Astrocyte of the cerebellum (primary cell): Measurements from ENCODE around the gene PCCA.
"Not testable (repeated sequence)": the region's sequence is repeated elsewhere in the genome, so short reads cannot be mapped to it uniquely, and the experiment has no call there.

ENCODE experiments used
- DNase-seq: peaks from one replicate; pipeline ENCODE4 v3.0.0-alpha.2; 2011; ENCODE audit warnings: low read depth
- H3K4me3 ChIP-seq: 2 replicates; pipeline ENCODE4 v1.5.1; 2011; ENCODE audit warnings: mild to moderate bottlenecking, low read depth, low read length, moderate library complexity
- in situ Hi-C: cut with HindIII; loops from 2 replicates; pipeline ENCODE4 v1.10.0; 2017; ENCODE audit warnings: low sequenced_read_pairs
- TF ChIP-seq, protein P1 (sequence below): IDR thresholded peaks from 2 replicates; pipeline ENCODE4 v1.5.1; 2012; ENCODE audit warnings: low read length, low read depth, moderate library complexity, mild to moderate bottlenecking; ENCODE audit errors: missing control alignments

PCCA gene

DNA sequence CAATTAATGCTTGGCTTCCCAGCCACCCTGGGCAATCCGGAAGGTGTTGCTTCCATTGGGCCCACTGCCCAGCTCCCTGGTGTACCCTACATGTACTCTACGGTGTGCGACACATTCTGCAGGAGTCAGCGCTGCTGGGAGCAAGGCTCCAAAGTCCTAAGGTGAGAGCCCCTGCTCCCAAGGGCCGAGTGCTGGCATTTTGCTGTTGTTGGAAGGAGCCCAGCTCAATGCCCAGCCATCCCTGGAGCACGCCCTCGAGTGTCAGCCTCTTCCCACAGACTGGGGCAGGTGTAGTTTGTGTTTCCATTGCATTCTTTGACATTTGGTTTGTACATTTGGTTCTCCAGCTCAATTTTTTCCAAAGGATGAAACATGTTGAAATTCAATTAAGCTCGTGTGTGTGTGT is 435.1 kb downstream of the PCCA start:
- no peak for DNase-seq
- TF ChIP-seq, protein P1, sequence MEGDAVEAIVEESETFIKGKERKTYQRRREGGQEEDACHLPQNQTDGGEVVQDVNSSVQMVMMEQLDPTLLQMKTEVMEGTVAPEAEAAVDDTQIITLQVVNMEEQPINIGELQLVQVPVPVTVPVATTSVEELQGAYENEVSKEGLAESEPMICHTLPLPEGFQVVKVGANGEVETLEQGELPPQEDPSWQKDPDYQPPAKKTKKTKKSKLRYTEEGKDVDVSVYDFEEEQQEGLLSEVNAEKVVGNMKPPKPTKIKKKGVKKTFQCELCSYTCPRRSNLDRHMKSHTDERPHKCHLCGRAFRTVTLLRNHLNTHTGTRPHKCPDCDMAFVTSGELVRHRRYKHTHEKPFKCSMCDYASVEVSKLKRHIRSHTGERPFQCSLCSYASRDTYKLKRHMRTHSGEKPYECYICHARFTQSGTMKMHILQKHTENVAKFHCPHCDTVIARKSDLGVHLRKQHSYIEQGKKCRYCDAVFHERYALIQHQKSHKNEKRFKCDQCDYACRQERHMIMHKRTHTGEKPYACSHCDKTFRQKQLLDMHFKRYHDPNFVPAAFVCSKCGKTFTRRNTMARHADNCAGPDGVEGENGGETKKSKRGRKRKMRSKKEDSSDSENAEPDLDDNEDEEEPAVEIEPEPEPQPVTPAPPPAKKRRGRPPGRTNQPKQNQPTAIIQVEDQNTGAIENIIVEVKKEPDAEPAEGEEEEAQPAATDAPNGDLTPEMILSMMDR, result no peak
- H3K4me3 ChIP-seq, result no peak overlapping the region
- in situ Hi-C loops, result no loop called here

DNA sequence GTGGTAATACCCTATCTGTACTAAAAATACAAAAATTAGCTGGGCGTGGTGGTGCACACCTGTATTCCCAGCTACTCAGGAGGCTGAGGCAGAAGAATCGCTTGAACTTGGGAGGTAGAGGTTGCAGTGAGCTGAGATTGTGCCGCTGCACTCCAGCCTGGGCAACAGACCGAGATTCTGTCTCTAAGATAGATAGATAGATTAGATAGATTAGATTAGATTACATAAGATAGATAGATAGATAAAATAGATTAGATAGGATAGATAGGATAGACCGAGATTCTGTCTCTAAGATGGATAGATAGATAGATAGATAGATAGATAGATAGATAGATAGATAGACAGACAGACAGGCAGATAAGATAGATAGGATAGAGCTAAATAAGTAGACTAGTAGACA is 435.8 kb downstream of the PCCA start:
- in situ Hi-C loops, result not testable (repeated sequence)

DNA sequence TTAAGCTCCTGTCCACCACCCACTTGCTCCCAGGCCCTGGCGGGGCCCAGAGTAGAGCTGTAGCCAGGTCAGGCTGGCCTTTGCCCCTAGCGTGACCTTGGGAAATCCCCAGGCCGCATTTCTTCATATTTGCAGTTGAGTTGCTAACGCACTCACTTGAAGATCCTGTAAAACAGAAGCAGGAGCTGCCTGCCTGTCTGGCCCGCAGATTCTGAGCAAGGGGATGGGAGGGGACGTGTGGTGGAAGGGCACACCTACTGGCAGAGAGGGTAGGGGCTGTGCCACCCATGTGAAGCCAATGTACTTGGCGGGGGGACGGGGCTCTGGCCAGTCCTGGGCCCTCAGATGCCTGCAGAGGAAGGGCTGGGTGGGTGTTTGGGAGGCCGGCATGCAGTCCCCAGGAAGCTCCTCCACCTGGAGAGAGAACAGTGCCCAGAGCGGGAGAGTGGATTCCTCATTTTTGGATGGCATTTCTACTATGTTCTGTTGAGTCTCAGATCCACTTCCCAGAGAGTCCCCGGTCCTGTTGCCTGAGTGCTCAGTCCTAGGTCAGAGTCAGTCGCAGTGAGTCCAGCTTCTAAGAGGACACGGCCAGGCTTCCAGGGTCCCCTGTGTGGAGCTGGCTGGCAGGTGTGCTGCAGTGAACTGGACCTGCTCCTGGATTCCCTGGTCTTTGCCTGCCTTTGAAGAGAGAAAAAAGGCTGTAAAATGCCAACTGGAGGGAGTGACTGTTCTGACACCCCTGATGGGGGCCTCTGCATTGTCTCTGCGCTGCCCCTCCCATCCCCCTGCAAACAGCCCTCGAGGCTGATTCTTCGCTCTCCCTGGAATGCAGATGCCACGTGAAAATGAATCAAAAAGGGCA is 436.8 kb downstream of the PCCA start:
- no peak overlapping the region for H3K4me3 ChIP-seq
- TF ChIP-seq, protein P1, result no peak
- no peak for DNase-seq
- in situ Hi-C loops, result no loop called here

More for the DNA sequence above, 435.8 kb downstream of the PCCA start:
- DNase-seq, H3K4me3 ChIP-seq: not testable (repeated sequence)

DNA sequence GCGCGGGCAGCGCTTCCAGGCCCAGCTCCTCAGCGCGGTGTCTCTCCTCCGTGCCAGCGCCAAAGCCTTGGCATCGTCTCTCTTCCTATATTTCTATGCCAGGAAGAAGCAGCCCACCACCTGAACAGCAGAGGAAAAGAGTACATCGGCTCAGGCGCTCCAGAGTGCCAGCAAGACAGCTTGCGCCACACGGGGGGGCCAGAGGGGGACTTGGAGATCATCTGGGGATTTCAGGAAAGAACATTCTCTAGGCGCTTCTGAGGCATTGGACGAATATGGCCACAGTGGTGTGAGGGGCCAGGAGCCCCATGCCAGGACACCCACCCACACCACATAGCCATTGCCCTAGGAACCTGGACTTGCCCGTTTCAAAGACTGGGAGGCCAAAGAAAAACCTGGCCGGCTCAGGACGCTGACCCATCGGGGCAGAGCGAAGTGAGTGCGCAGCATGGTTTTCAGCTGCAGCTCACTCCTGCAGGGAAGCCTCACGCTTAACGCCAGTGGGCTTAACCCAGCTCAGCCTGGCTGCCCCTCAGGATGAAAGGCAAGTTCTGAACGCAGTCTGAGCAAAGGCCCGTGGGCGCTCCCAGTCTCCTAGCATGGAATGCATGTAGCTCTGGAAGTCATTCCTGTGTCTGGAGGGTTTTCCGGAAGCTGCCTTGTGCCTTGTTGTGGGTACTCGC is 437.6 kb downstream of the PCCA start:
- H3K4me3 ChIP-seq, result no peak overlapping the region
- TF ChIP-seq, protein P1, result no peak
- in situ Hi-C loops, result no loop called here
- DNase-seq, result no peak

DNA sequence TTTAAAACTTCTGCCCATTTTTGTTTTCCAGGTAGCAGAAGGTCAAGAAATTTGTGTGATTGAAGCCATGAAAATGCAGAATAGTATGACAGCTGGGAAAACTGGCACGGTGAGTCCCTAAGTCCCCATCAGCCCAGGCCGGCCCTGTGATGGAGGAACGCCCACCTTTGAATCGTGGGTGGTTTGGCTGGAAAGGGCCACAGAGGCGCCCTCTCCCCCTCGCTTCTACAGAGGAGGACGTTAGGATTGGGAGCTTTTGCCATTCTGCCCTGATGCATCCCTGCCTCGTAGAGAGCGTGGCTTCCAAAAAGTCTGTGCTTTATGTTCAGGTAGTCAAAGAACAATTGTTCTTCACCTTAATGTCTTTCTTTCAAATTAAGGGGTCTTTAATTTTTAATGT is 438.8 kb downstream of the PCCA start:
- TF ChIP-seq, protein P1, result no peak
- in situ Hi-C loops, result no loop called here
- DNase-seq, result no peak
- no peak overlapping the region for H3K4me3 ChIP-seq

DNA sequence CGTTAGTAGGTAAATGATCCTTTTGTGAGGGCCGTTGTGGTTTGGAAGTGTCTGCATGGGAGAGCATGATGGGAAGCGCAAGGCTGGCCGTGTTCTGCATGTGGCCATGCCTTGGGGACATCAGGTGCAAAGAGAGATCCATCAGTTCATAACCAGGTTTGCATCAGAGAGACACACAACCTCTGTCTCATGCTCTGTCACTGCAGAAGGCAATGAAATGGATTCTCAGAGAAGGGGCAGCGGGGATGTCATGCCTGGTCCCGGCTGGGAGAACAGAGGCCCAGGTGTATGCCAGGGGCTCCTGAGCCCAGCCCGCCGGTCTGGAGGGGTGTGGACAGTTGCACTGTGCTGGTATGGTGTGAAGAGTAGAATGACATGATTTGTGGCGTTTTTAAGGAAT is 439.5 kb downstream of the PCCA start:
- H3K4me3 ChIP-seq, result no peak overlapping the region
- in situ Hi-C loops, result no loop called here
- DNase-seq, result no peak
- TF ChIP-seq, protein P1, result no peak

DNA sequence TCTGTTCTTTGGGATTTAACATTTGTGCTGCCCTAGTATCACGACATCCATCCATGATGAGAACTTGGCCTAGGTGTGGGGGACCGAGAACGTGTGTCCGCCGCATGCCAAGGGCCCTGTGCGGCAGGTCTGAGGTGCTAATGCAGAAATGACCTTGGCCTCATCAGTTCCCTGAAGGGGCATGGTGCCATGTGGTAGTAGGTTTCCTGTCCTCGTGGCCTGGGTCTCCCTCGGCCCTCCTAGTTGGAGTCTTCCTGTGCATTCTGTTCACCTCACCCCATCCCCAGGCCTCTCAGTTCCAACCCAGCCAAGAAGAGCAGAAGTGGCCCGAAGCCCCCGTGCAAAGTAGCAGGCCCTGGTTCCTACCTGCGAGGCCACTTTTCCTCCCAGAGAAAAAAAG is 439.9 kb downstream of the PCCA start:
- TF ChIP-seq, protein P1, result no peak
- DNase-seq, result no peak
- in situ Hi-C loops, result no loop called here
- H3K4me3 ChIP-seq, result no peak overlapping the region
